Measurements from ENCODE around the gene CPSF4. TPM values are rescaled to one million over a fixed set of nuclear protein-coding genes. Genes with fewer than 3 reads are reported as not detected.

The CPSF4 gene
- total RNA-seq, 1 donor from 2014 or later, result 60.9 TPM

- POLR2A ChIA-PET, result no interaction called here
- TF ChIP-seq, protein P1, sequence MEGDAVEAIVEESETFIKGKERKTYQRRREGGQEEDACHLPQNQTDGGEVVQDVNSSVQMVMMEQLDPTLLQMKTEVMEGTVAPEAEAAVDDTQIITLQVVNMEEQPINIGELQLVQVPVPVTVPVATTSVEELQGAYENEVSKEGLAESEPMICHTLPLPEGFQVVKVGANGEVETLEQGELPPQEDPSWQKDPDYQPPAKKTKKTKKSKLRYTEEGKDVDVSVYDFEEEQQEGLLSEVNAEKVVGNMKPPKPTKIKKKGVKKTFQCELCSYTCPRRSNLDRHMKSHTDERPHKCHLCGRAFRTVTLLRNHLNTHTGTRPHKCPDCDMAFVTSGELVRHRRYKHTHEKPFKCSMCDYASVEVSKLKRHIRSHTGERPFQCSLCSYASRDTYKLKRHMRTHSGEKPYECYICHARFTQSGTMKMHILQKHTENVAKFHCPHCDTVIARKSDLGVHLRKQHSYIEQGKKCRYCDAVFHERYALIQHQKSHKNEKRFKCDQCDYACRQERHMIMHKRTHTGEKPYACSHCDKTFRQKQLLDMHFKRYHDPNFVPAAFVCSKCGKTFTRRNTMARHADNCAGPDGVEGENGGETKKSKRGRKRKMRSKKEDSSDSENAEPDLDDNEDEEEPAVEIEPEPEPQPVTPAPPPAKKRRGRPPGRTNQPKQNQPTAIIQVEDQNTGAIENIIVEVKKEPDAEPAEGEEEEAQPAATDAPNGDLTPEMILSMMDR (IDR thresholded peaks at IDR 0.05), result no peak
- Mint-ChIP-seq H3K36me3 (ENCODE audit: low read depth) (peaks cover 81% of the 10 kb centered on the region), H3K9me3 (no peaks in the 10 kb centered on the region), H3K27ac (no peak overlapping the region), H3K4me1 (peaks cover 15% of the 10 kb centered on the region), H3K27me3 (no peaks in the 10 kb centered on the region), H3K4me3 (no peak overlapping the region)
- DNase-seq (no peak), ATAC-seq (ENCODE audit: low read depth) (no peak)
- CTCF ChIA-PET, result interaction anchor here (0.6 kb wide), 1 partner anchor 597 kb away, joined by 4 read pairs; no protein-coding TSS in a partner anchor
- intact Hi-C loops (cut with micrococcal nuclease), result no loop called here
Measured at GRCh38 chr7:99457650-99458493, 19.1 kb downstream of the CPSF4 start.

GRCh38 chr7:99459087-99459486 is 20.3 kb downstream of the CPSF4 start:
- no peak overlapping the region for H3K27ac Mint-ChIP-seq
- ChIA-PET POLR2A (interaction anchor here (1.3 kb wide), 1 partner anchor 50 kb away, joined by 3 read pairs; the partner anchor contains the start of gene BUD31), CTCF (no interaction called here)
- TF ChIP-seq, protein P1 (IDR thresholded peaks at IDR 0.05), result no peak
- H3K36me3 Mint-ChIP-seq (ENCODE audit: low read depth), result peaks cover 76% of the 10 kb centered on the region
- H3K4me3 Mint-ChIP-seq, result no peak overlapping the region
- no peaks in the 10 kb centered on the region for H3K9me3 Mint-ChIP-seq
- intact Hi-C loops (cut with micrococcal nuclease), result no loop called here
- ATAC-seq (ENCODE audit: low read depth), result peak; percentile 42
- DNase-seq, result no peak
- H3K27me3 Mint-ChIP-seq, result no peaks in the 10 kb centered on the region
- peaks cover 22% of the 10 kb centered on the region for H3K4me1 Mint-ChIP-seq

- no peak for ATAC-seq (ENCODE audit: low read depth)
- H3K36me3 Mint-ChIP-seq (ENCODE audit: low read depth), result peaks cover 64% of the 10 kb centered on the region
Measured at GRCh38 chr7:99460651-99461050, 21.9 kb downstream of the CPSF4 start.

DNA sequence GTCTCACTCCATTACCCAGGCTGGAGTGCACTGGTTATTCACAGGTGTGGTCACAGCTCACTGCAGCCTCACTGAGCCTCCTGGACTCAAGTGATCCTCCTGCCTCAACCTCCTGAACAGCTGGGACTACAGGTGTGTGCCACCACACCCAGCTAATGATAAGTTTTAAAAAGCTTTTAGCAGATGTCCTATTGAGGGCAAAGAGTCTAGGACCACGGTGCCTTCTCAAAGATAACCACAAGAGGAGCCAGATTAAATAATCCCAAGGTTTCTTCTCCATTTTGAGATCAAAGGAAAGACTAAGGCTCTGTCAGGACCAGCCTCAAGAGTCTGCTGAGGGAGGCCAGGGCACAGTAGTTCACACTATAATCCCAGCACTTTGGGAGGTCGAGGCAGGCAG is 22.5 kb downstream of the CPSF4 start:
- ATAC-seq (ENCODE audit: low read depth) (no peak), DNase-seq (no peak)
- H3K4me1 Mint-ChIP-seq, result peaks cover 39% of the 10 kb centered on the region
- TF ChIP-seq, protein P1 (IDR thresholded peaks at IDR 0.05), result no peak
- intact Hi-C loops (cut with micrococcal nuclease), result no loop called here
- H3K4me3 Mint-ChIP-seq, result no peak overlapping the region
- no peaks in the 10 kb centered on the region for H3K9me3 Mint-ChIP-seq
- H3K27ac Mint-ChIP-seq, result no peak overlapping the region
- ChIA-PET POLR2A (no interaction called here), CTCF (no interaction called here)
- no peaks in the 10 kb centered on the region for H3K27me3 Mint-ChIP-seq
- peaks cover 62% of the 10 kb centered on the region for H3K36me3 Mint-ChIP-seq (ENCODE audit: low read depth)

More at GRCh38 chr7:99460651-99461050, 21.9 kb downstream of the CPSF4 start:
- Mint-ChIP-seq H3K27ac (no peak overlapping the region), H3K9me3 (no peaks in the 10 kb centered on the region), H3K27me3 (no peaks in the 10 kb centered on the region), H3K4me3 (no peak overlapping the region), H3K4me1 (peaks cover 36% of the 10 kb centered on the region)
- TF ChIP-seq, protein P1 (IDR thresholded peaks at IDR 0.05), result no peak
- intact Hi-C loops (cut with micrococcal nuclease), result no loop called here
- DNase-seq, result no peak
- POLR2A ChIA-PET, result no interaction called here
- CTCF ChIA-PET, result no interaction called here

GRCh38 chr7:99465421-99465768 is 26.7 kb downstream of the CPSF4 start:
- peaks cover 20% of the 10 kb centered on the region for H3K36me3 Mint-ChIP-seq (ENCODE audit: low read depth)
- H3K27me3 Mint-ChIP-seq, result no peaks in the 10 kb centered on the region
- no peak for DNase-seq
- TF ChIP-seq, protein P1 (IDR thresholded peaks at IDR 0.05), result no peak
- peak overlapping the region; percentile 90 for H3K27ac Mint-ChIP-seq
- ChIA-PET CTCF (no interaction called here), POLR2A (interaction anchor here (0.8 to 1.4 kb wide), 5 partner anchors 26 to 93 kb away, joined by 3 to 11 read pairs (median 9); partner anchors contain the start of genes BUD31, PDAP1, ZKSCAN5 and ZNF394)
- intact Hi-C loops (cut with micrococcal nuclease), result loop anchor here (5.0 kb wide), 1 partner anchor 323 kb away; the partner anchor contains the start of gene SMURF1
- H3K4me3 Mint-ChIP-seq, result peak overlapping the region; percentile 96
- ATAC-seq (ENCODE audit: low read depth), result no peak
- H3K4me1 Mint-ChIP-seq, result peaks cover 36% of the 10 kb centered on the region
- no peaks in the 10 kb centered on the region for H3K9me3 Mint-ChIP-seq

Data from activated B cell treated with CpG ODN at 0.5 μM for 24 hours (primary cell).